ENCODE results near the gene NR2C2. TPM values are rescaled to one million over a fixed set of nuclear protein-coding genes. Genes with fewer than 3 reads are reported as not detected.

NR2C2 gene
- total and polyA plus RNA-seq, 2 of the 13 experiments (the other 11 are each of a cell fraction or from before 2014, with no cell fraction given) = 7.8 to 11.8 TPM

- WGBS (ENCODE audit: low lambda C conversion rate) = 55% methylated on average over 6 of the region's 6 CpGs
- FAIRE-seq (no peak), ATAC-seq (peak; percentile 31), DNase-seq (ENCODE audit: low spot score) (no peak)
- H2AFZ ChIP-seq (ENCODE audit: low read length) = no peak overlapping the region
- H3K4me3 ChIP-seq (replicated peaks in 1 of 3; ENCODE audit: insufficient read depth in 1 of 3, low read depth in 2 of 3, low read length in 3 of 3) = no peak overlapping the region
- ChIA-PET POLR2A (no interaction called here), CTCF (ENCODE audit: low intra/inter-chr PET ratio, low total read pairs) (no interaction called here)
- H3K9ac ChIP-seq (ENCODE audit: insufficient read depth, low read depth, low read length) = no peak overlapping the region
- peak overlapping the region; percentile 16; the same call in 1 of the 2 replicates for H3K4me2 ChIP-seq (ENCODE audit: low read depth, low read length)
- no peaks in the 10 kb centered on the region for H3K9me3 ChIP-seq (ENCODE audit: low read length)
- TF ChIP-seq TEAD2 (CRISPR knock-in tag; IDR thresholded peaks at IDR 0.05) (no peak), GPBP1L1 (CRISPR knock-in tag; IDR thresholded peaks at IDR 0.05) (no peak), NCOA2 (CRISPR knock-in tag; IDR thresholded peaks at IDR 0.05) (no peak), ZNF770 (CRISPR knock-in tag; IDR thresholded peaks at IDR 0.05) (peak; percentile 89), CAMTA2 (CRISPR knock-in tag; IDR thresholded peaks at IDR 0.05; ENCODE audit: borderline replicate concordance) (no peak), ZNF713 (CRISPR knock-in tag; IDR thresholded peaks at IDR 0.05) (no peak), MBNL3 (CRISPR knock-in tag; conservative IDR thresholded peaks at IDR 0.05) (no peak)
- no TSS peak for BruUV-seq (replicated peaks)
- no peaks in the 10 kb centered on the region for H3K27me3 ChIP-seq (ENCODE audit: control insufficient read depth in 1 of 2, insufficient read depth in 2 of 2, low read length in 2 of 2)
- no peaks in the 10 kb centered on the region for H3K79me2 ChIP-seq (ENCODE audit: insufficient read depth, low read length)
- intact Hi-C loops (cut with micrococcal nuclease; ENCODE audit: unreplicated experiment) (no loop called here), in situ Hi-C loops (cut with HindIII; ENCODE audit: extremely low pct_ligation_motif_present, low pct_unique_long_range_greater_than_20kb) (no loop called here)
- H4K20me1 ChIP-seq (ENCODE audit: insufficient read depth, low read length) = no peaks in the 10 kb centered on the region
- H3K4me1 ChIP-seq (ENCODE audit: insufficient read depth, low read length) = peaks cover 44% of the 10 kb centered on the region
- no peak overlapping the region for H3K27ac ChIP-seq (ENCODE audit: extremely low read length, insufficient read depth, low read length)
- no peaks in the 10 kb centered on the region for H3K36me3 ChIP-seq (replicated peaks in 1 of 2; ENCODE audit: control insufficient read depth in 1 of 2, insufficient read depth in 2 of 2, low read length in 2 of 2)
These were observed 11.6 kb upstream of the NR2C2 start for GRCh38 chr3:14935592-14936345.
